Gastrocnemius medialis (tissue), 4 donors: Measurements from ENCODE around the gene RABL6.

Source experiments
- POLR2A ChIP-seq, 2 donors: fragments of 450-650 bp; IDR thresholded peaks; one replicate each; pipeline ENCODE4 v1.6.1; 2017; ENCODE audit warnings: antibody characterized with exemption in 2 of 2, mild to moderate bottlenecking in 2 of 2, moderate library complexity in 2 of 2
- TF ChIP-seq, protein P1 (sequence below), 5 experiments: fragments of 450-650 bp in 3 of 5; fragments of 200-600 bp in 2 of 5; sonication (generic) in 2 of 5; IDR thresholded peaks in 4 of 5; conservative IDR thresholded peaks in 1 of 5; 1 replicate in 4 of 5; 2 replicates in 1 of 5; pipeline ENCODE4 v1.5.1; 2016 to 2019; ENCODE audit warnings: antibody characterized with exemption in 5 of 5, mild to moderate bottlenecking in 3 of 5, moderate library complexity in 3 of 5

DNA sequence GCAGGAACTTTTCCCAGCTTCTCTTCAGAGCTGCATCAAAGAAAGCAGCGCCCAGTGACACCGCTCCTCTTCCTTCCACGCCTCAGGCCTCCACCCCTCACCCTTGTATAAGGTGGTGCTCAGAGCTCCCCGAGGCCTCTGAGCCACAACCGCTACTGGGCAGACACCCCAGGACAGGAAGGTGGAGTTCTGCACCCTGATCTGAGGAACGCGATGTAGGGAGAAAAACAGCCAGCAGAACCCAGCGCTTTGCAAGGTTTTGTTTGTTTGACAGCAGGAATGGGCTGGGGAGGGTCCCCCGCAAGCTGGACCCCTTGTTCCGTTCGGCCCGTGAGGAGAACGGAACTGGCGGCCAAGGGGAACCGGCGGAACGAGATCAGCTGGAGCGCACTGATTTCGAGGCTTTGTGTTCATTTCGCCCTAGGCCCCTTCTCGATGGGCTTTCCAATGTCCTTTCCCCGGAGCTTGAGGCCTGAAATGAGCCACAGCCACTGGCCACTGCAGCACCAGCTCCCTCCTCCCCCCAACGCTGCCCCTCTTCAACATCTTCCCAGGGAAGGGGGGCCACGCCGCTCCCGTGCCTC, 54.2 kb downstream of the RABL6 start:
- TF ChIP-seq, protein P1, sequence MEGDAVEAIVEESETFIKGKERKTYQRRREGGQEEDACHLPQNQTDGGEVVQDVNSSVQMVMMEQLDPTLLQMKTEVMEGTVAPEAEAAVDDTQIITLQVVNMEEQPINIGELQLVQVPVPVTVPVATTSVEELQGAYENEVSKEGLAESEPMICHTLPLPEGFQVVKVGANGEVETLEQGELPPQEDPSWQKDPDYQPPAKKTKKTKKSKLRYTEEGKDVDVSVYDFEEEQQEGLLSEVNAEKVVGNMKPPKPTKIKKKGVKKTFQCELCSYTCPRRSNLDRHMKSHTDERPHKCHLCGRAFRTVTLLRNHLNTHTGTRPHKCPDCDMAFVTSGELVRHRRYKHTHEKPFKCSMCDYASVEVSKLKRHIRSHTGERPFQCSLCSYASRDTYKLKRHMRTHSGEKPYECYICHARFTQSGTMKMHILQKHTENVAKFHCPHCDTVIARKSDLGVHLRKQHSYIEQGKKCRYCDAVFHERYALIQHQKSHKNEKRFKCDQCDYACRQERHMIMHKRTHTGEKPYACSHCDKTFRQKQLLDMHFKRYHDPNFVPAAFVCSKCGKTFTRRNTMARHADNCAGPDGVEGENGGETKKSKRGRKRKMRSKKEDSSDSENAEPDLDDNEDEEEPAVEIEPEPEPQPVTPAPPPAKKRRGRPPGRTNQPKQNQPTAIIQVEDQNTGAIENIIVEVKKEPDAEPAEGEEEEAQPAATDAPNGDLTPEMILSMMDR (IDR thresholded peaks at IDR 0.05 in 4 of 5, conservative IDR thresholded peaks at IDR 0.05 in 1 of 5) = no peak
- no peak for TF ChIP-seq POLR2A (IDR thresholded peaks at IDR 0.05)
